Kidney tubule cell (primary cell): Measurements from ENCODE around the gene NIPAL1.

Source experiments
- DNase-seq: peaks from one replicate; pipeline ENCODE4 v3.0.0-alpha.2; 2018; ENCODE audit warnings: low spot score

The NIPAL1 gene

DNA sequence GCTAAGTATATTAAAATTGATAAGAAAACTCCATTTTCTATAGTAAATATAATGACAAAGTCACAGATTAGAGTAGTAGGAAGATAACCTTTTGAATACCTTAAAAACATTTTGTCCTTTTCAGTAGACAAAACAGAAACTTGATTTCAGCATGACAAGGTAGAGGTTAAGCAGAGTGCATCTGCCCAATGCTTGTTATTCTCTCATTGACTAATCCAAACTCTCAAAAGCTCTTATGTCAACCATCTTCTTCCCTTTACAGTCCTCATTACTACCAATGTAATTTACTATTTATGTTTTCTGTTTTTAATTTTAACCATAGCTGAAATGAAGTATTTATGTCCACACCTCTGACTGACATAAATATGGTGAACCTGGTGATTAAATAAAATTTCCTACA is 11.1 kb downstream of the NIPAL1 start:
- DNase-seq: no peak

DNA sequence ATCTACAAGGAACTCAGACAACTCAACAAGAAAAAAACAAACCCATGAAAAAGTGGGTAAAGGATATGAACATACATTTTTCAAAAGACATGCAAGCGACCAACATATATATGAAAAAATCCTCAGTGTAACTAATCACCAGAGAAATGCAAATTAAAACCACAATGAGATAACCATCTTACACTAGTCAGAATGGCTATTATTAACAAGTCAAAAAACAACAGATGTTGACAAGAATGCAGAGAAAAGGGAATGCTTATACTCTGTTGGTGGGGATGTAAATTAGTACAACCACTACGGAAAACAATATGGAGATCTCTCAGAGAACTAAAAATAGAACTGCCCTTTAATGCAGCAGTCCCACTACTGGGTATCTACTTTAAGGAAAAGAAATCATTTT is 12.1 kb downstream of the NIPAL1 start:
- no peak for DNase-seq

DNA sequence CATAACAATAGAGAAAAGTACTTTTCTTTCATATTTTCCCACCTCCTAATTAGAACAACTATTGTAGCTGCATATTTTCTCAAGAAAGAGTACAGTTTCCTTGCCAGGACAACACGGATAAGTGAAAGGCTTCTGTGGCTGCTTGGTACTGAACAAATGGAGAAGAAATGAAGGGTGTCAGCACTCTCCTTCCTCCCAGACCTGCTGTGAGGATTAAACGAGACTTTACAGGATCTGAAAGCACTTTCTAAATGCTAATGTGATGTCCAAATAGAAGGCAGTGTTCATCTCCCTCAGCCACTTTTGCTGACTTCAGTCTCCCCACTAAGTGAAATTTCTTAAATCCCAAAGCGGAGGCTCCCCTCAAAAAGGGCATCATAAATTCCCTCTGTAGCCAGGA is 13.9 kb downstream of the NIPAL1 start:
- no peak for DNase-seq

DNA sequence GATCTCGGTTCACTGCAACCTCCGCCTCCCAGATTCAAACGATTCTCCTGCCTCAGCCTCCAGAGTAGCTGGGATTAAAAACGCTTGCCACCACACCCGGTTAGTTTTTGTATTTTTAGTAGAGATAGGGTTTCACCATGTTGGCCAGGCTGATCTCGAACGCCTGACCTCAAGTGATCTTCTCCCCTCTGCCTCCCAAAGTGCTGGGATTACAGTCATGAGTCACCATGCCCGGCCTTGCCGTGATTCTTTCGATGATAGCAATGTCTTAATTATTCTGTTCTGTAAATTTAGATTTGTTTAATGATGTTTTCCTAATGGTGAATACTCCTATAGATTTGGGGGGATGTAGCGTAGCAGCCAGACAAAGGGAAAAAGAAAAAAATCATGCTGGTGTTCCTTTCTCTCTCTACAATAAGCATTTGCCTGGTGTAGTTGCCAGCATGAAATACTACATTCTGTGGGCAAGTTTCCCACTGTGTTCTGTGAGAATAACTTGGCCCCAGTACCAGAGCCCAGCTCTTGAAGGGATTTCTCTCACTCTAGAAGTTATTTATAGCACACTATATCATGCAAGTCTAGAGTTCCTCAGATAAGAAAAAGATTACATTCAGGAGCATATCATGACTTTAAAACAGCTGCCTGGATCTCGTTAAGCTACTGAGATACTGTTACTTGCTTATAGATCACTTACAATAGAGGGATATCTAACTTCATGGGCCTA is 15.4 kb downstream of the NIPAL1 start:
- DNase-seq: no peak

DNA sequence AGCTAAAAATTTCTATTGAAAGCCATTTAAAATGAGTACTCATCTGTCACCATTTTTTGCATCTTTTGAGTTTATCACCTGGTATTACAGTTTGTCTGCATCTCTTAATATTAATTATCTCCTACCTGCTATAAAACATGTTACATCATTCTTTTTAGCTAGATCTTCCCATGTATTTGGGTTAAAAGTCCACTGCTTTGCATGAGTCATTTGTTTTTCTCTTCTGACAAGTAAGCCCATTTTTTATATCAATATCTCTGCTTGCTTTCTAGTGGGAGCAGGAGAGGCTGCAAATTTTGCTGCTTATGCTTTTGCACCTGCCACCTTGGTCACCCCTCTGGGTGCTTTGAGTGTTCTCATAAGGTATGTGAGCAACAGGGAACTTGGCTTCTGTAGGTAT is 16.1 kb downstream of the NIPAL1 start:
- no peak for DNase-seq

DNA sequence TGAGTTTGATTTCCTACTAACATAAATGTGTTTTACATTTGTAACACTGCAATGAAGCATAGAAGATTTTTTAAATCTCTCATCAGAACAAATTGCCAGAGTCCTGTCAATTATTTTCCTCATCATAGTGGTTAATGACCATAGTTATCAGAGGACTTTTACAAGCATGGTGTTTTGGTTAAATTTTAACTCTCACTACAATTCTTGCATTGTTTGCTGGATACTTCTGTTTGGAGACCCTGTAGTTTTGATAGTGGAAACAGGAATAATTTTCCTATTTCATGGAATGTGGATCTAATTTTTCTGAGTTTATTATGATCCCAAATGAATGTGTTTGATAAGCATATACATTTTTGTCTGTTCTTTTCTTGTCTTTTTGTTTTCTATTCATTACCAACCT is 16.8 kb downstream of the NIPAL1 start:
- no peak for DNase-seq

DNA sequence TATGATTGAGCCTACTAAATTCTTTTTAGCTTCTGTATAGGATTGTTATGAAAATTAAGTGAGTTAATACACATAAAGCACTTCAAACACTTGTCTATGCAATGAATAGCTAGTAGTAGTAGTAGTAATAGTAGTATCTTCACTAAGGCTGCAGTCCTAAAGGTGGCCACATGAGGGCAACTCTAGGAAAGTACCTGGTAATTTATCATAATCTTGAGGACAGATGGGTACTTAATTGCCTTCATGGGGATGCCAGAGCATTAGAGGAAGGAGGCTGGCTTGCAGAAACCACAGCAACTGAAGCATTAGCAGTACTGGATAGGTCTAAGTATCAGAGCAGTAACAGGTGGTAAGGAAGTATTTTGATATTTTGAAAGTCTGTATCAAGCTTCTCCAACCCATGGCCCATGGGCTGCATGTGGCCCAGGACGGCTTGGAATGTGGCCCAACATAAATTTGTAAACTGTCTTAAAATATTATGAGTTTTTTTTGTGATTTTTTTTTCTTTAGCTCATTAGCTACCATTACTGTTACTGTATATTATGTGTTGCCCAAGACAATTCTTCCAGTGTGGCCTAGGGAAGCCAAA is 17.3 kb downstream of the NIPAL1 start:
- peak; percentile 60 for DNase-seq

DNA sequence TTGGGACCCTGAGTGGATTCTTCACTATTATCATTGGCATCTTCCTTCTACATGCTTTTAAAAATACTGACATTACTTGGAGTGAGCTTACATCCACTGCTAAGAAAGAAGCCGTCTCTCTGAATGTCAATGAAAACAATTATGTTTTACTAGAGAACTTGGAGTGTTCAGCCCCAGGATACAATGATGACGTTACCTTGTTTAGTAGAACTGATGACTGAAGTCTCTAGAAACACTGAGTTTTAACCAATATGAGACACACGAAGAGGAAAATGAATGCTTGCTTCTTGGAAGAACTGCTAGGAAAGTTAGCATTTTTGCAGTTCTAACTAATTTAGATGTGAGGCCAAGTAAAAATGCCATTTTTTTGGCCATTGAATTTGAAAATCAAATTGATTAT is 19.4 kb downstream of the NIPAL1 start:
- no peak for DNase-seq

DNA sequence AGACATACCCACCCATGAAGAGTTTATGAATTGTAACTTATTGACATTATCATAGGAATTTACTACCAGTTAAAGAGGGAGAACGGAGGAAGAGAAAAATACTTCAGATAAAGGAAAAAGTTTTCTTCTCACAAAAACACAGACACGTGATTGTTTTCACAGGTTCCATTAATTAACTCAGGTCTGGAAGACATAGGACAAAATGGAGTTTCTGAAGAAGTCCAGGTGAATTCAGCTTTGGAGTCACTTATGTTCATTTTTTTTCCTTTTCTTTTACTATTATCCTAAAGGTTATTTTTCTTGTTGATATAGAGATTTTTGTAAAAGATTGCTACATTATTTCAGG is 20.5 kb downstream of the NIPAL1 start:
- no peak for DNase-seq

DNA sequence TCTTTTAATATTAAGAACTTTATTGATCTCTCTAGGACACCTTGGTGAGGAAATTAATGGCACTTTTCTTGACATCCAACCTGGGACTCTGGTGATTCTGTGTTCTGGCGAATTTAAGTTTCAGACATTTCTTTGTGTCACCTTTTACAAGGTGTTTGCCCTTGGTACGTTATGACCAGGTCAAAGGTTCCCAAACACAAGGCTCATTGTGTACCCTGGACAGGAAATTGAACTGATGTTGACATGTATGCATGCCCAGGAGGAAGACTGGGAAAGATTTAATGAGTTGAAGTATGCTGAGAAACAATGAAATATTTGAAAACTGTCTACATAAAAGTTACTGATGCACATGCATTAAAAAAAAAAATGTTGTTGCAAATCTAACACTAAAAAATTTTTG is 22.1 kb downstream of the NIPAL1 start:
- DNase-seq: no peak

DNA sequence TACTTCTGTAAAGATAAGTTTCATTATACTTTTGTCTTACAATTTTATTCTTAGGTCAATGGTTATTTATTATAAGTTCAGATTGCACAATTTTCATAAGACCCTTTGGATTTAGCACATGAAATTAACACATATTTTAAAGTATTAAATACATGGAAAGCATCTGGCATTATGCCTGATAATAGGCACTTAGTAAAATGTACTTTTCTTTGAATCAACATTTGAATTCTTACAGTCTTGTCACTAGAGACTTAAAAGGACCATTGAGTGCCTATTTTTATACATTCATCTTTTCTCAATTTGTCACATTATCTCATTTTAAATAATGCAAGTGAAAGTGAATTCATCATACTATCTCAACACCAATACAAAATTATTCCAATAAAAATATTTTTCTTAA is 23.0 kb downstream of the NIPAL1 start:
- no peak for DNase-seq

DNA sequence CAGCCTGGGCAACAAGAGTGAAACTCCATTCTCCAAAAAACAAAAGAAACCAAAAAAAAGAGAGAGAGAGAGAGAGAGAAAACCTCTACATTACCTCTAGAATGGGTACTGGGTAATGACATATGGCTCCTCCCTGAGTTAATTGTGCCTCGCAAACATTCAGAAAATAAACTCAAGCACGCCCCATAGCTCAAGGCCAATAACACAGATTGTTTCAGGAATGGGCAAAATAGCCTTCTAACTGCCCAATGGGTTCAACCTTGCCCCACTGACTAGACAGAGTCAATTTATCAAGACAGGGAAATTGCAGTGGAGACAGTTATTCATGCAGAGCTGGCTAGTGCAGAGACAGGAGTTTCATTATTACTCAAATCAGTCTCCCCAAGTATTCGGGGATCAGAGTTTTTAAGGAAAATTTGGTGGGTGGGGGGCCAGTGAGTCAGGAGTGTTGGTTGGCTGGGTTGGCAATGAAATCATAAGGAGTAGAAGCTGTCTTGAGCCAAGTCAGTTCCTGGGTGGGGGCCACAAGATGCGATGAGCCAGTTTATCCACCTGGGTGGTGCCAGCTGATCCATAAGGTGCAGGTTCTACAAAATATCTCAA is 25.1 kb downstream of the NIPAL1 start:
- no peak for DNase-seq

DNA sequence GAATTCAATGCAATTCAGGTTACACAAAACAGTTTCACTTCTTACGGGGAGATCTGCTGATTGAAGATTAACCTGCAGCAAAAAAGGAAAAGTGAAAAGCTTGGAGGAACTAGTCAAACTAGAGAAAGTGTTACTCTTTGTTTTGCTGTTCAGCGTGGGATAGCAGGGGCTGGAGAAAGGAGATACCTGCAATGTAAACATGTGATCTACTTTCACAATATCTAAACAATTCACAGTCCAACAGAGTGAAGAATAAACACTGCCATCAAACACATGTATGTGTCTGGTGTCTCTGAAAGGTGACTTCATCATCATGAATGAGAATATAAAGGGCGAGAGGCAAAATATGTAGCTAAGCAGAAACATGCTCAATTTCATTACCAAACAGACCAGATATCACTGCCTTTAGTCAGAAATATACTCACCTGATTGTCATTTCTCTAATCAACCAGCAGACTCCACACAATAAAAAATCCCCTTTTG is 26.4 kb downstream of the NIPAL1 start:
- peak; percentile 24 for DNase-seq

DNA sequence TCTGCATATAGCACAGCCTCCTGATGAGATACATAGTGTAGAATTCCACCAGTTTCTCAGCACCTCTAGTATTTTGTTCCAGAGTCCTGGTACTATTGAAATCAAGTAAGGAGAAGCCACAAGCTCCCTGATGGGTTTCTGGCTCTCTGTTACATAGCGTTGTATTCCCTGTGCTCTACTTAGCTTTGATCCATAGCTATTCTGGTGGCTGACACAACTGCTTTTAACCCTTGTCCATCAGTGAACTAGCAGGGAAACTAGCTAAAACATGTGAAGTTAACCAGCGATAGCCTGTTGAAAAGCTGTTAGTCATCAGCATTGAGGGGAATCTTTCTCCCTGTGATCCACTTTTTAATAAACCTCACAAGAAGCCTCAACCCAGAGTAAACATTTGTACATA is 26.9 kb downstream of the NIPAL1 start:
- no peak for DNase-seq

DNA sequence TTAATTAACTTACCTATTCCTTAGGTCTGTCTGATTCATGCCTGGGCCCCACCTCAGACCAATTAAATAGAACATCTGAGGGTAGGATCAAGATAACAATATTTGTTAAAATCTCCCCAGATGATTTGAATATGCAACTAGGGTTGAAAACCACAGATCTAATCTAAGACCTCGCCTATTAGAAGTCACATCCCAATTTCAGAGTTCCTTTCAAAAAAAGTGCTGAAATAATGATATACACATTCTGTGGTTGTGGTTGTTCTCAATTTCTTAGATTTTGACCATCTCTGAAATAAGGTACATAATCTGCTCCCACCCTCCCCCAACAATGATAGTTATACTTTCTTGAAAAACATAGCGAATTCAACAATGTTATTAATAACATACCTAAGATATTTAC is 27.7 kb downstream of the NIPAL1 start:
- DNase-seq: no peak

DNA sequence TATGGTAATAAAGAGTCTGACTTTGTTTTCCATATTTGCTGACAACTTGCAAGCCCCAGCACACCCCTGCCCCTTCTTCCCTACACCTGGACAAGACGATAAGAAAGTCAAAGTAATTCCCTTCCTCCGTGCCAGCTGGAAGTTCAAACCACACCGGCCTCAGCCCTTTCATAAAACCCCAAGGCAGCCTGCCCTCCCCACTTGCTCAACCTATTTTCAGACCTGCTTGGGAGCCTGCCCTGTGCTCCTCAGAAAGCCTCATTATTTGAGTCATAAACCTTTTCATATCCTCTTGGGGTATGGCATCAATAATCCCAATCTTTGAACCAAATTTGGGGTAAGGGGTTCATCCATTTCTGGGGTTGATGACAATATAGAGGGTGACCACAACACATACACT is 29.5 kb downstream of the NIPAL1 start:
- no peak for DNase-seq

DNA sequence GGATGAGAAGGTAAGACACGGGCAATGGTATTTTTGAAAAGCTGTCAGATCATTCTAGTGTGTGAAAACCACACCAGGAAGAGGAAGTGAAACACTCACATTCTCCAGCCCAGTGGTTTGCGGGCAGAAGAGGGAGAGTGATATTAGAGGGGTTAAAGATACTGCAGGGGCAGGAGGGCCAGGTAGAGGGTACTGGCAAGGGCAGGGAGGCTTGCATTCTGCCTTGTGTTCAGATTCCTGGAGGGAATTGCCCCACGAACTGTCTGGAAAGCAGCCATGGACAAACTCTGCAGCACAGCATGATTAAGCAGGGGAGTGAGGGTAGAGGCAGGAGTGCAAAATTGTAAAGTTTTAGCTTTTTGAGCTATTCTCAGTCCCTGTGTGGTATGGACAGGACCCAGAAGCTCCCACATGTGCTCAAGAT is 30.9 kb downstream of the NIPAL1 start:
- peak; percentile 57 for DNase-seq

DNA sequence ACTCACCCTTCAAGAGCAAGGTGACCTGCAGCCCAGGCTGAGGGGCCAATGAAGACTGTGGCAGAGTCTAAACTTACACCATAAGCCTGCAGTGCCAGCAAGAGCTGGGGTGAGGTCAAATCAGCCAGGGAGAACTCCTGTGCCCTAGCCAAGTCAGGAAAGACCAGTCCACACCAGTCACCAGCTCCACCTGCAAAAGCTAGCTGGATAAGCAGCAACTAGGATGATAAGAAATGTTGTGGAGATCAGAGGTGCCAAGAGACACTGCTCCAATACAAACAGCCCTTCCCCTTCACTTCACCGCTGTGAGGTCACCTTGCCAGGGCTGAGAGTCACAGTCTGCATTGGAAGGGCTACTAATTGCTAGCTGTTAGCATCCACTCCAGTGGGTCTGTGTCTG is 31.3 kb downstream of the NIPAL1 start:
- DNase-seq: no peak

DNA sequence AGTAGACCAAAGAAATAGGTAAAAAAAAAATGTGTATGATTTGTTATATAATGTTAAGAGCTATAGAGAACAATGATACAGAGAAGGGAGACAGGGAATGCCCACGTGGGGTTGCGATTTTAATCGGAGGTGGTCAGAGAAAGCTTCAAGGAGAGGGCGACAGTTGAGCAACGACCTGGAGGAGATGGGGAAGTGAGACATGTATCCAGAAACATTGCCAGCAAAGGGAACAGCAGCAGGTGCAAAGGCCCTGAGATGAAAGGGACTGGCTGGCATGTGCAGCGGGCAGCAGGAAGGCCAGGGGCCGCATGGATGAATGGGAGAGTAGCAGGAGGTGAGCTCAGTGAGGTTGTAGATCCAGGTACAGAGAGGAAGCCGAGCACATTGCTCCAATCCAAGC is 32.9 kb downstream of the NIPAL1 start:
- DNase-seq: no peak

DNA sequence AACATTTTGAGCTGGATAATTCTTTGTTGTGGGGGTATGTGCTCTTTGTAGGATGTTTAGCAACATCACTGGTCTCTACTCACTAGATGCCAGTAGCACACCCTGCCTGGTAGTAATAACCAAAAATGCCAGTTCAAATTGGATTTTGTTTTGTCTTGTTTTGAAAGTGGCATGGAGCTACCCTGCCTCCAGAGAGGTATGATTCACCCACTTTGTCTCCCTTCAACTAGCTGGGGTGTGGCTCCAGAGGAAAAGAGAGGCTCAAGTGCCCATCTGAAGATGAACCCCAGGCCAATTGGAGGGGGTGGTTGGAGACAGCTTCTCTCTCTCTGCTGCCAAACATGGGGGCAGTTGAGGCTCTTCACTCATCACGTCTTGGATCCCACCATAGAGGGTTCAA is 34.5 kb downstream of the NIPAL1 start:
- no peak for DNase-seq

DNA sequence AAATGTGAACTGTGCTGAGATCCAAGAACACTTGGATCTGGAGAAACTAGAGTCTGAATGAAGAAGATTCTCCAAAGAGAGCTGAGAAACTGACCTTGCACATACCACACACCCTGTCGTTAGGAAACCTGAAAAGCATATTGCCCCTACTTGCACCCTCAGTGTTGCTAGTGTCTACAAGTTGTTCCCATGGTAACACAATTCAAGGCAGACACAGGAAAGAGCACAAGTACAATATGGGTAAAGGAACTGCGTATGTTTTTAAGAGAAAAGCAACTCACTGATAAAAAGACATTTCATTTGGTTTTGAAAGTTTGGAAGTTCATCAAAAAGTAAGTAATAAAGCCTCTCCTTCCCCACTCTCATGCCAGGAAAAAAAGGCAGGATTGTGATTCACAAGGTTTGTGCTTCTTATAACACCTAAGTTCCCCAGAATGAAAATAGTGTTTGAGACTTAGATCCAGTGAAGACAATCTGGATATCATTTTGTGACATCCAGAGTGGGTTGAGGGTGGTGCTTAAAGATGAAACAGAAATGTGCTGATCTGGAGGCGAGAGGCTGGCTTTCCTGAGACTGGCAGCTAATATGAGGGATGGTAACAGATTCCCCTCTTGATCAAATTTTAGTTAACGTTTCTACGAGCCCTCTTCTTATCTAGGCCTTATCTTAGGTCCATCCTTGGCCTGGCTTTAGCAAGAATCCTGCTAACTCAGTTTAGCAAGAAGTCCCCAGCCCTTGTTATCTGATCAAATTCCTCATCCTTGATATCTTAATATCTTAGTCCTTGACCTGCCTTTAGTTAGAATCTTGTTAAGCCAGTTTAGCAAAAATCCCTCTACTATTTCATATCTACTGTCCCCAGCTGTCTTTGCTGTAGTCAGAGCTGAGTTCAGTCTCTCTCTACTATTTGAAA is 42.3 kb downstream of the NIPAL1 start:
- no peak for DNase-seq

DNA sequence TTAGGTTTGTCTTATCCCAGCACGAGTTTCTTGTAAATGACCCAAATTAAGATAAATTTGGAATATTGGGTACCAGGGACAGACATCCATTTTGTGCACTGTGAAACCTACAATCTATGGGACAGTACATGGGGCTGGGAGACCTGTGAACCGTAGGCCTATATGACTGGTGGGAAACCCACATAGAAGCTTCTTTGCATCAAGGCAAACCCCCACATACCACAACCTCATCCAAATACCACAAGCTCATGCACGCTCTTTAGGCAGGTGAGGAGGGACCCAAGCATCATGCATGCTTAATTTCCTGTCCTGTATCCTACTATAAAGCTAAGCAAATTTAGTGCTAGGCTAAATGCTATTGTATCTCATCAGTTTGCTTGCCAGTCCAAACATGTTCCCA is 47.8 kb downstream of the NIPAL1 start:
- DNase-seq: no peak

DNA sequence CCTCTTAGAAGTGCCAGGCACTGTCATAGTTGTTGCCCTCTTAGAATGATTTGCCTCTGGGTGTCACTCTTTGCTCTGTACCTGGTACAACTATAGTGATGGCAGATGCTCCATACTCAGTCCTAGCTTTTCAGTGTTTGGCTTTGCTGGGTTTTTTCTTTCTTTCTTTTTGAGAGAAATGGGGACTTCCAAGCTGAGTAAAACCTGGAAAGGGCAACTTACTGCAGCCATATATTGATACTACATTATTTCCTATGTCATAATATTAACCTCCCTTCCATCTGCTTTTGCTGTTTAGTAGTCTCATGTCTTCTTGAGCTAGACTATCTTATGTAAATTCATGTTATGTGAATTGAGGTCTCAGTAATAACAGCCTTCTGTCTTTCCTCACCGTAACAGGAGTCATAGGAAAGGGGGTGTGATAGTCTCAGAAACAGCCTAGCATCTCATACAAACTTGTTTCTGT is 49.0 kb downstream of the NIPAL1 start:
- DNase-seq: no peak
